GM12878 (cell line): ENCODE measurements around the gene CENPX. TPM values are rescaled to one million over a fixed set of nuclear protein-coding genes. Genes with fewer than 3 reads are reported as not detected.
A peak's percentile ranks its signal among the peaks of the same experiment; 100 is the strongest.

Experiments
- ATAC-seq: fragments of 200-7000 bp; cut with Tn5 transposase; 3 replicates; pipeline ENCODE4 v1.9.1; 2020; ENCODE audit warnings: mild to moderate bottlenecking, moderate library complexity
- BruUV-seq: library from RNA; stranded (reverse); fragments of 400-500 nt; replicated peaks from 2 replicates; lab custom pipeline; 2021; lab: Mats Ljungman, UMichigan
- CTCF ChIA-PET: fragments of 300-600 bp; sonication (Branson Sonifier 250); formaldehyde crosslinking; extraction: SDS; loops from one replicate; lab custom pipeline; 2021; ENCODE audit warnings: inconsistent platforms; lab: Yijun Ruan, JAX
- POLR2A ChIA-PET: fragments of 350-600 bp; formaldehyde crosslinking; extraction: SDS; loops from one replicate; lab custom pipeline; 2021; ENCODE audit warnings: inconsistent platforms; lab: Charles Lee
- RAD21 ChIA-PET: fragments of 300-600 bp; sonication (Branson Sonifier 250); formaldehyde crosslinking; loops from one replicate; lab custom pipeline; 2023; ENCODE audit warnings: antibody characterized with exemption; ENCODE audit not compliant: unreplicated experiment; lab: Charles Lee
- SMC1A ChIA-PET: fragments of 300-600 bp; sonication (Branson Sonifier 250); formaldehyde crosslinking; loops from one replicate; lab custom pipeline; 2023; ENCODE audit not compliant: unreplicated experiment, uncharacterized antibody; lab: Charles Lee
- DNase-seq: peaks from one replicate; pipeline ENCODE4 v3.0.0-alpha.2; 2011; ENCODE audit warnings: low read depth, low spot score
- FAIRE-seq: peaks from 3 replicates; lab custom pipeline; 2011; peaks lifted over from hg19 to GRCh38; lab: Jason Lieb, UNC
- H2AFZ ChIP-seq: 2 replicates; pipeline ENCODE4 v1.6.0; 2011; ENCODE audit warnings: low read depth, low read length, control low read depth; ENCODE audit not compliant: control insufficient read depth
- H3K27ac ChIP-seq: 2 replicates; pipeline ENCODE4 v1.5.1; 2011; ENCODE audit warnings: control low read depth; ENCODE audit not compliant: control insufficient read depth, insufficient read depth
- H3K27me3 ChIP-seq, 2 experiments: replicated peaks in 1 of 2; 2 replicates each; pipeline versions ENCODE4 v1.6.0 to v1.6.1; 2011; ENCODE audit warnings: low read length in 1 of 2; ENCODE audit not compliant: control insufficient read depth in 2 of 2, insufficient read depth in 2 of 2
- H3K36me3 ChIP-seq, 2 experiments: 2 replicates each; pipeline ENCODE4 v1.5.1; 2011; ENCODE audit warnings: low read length in 1 of 2; ENCODE audit not compliant: control insufficient read depth in 2 of 2, insufficient read depth in 2 of 2
- H3K4me1 ChIP-seq: 2 replicates; pipeline ENCODE4 v1.6.1; 2011; ENCODE audit warnings: mild to moderate bottlenecking, low read length, moderate library complexity, mixed read lengths; ENCODE audit not compliant: control insufficient read depth, insufficient read depth
- H3K4me2 ChIP-seq: 2 replicates; pipeline ENCODE4 v1.6.0; 2011; ENCODE audit warnings: control low read depth; ENCODE audit not compliant: control insufficient read depth, insufficient read depth
- H3K4me3 ChIP-seq: fragments of 200-600 bp; sonication (generic); 2 replicates; pipeline ENCODE4 v1.5.1; 2016
- H3K79me2 ChIP-seq: 2 replicates; pipeline ENCODE4 v1.6.0; 2011; ENCODE audit warnings: low read length; ENCODE audit not compliant: control insufficient read depth, insufficient read depth
- H3K9ac ChIP-seq: 2 replicates; pipeline ENCODE4 v1.8.0; 2011; ENCODE audit warnings: low read length, control low read depth, mixed read lengths; ENCODE audit not compliant: control insufficient read depth, insufficient read depth
- H3K9me3 ChIP-seq: replicated peaks from 3 replicates; pipeline ENCODE4 v1.5.1; 2011; ENCODE audit warnings: mild to moderate bottlenecking, low read length; ENCODE audit not compliant: control insufficient read depth, insufficient read depth
- H4K20me1 ChIP-seq: 2 replicates; pipeline ENCODE4 v1.6.0; 2011; ENCODE audit not compliant: control insufficient read depth, insufficient read depth
- MEF2A ChIP-seq: IDR thresholded peaks from 2 replicates; pipeline ENCODE4 v1.6.1; 2011; ENCODE audit warnings: low read depth, mild to moderate bottlenecking, low read length, moderate library complexity; ENCODE audit not compliant: insufficient read depth
- MEF2B ChIP-seq: fragments of 450-650 bp; IDR thresholded peaks from 2 replicates; pipeline ENCODE4 v1.6.1; 2018; ENCODE audit warnings: mild to moderate bottlenecking, moderate library complexity; ENCODE audit not compliant: partially characterized antibody, poor library complexity, severe bottlenecking
- POLR2A ChIP-seq: IDR thresholded peaks from 2 replicates; pipeline ENCODE4 v1.6.1; 2011; ENCODE audit warnings: low read depth, mild to moderate bottlenecking, low read length
- RB1 ChIP-seq: fragments of 450-650 bp; formaldehyde crosslinking; IDR thresholded peaks from 2 replicates; pipeline ENCODE4 v1.6.1; 2017; ENCODE audit warnings: mild to moderate bottlenecking, borderline replicate concordance
- TBL1XR1 ChIP-seq: IDR thresholded peaks from 2 replicates; pipeline ENCODE4 v1.6.1; 2012; ENCODE audit warnings: low read depth, low read length, improper control_type of control experiment
- WGBS: methylation state at CpG from one replicate; pipeline ENCODE4 v1.1.6; 2016; ENCODE audit warnings: low lambda C conversion rate; ENCODE audit not compliant: insufficient replicate concordance, insufficient coverage; ENCODE audit errors: missing lambda C conversion rate; 5-methylcytosine and 5-hydroxymethylcytosine counted together
- in situ Hi-C: fragments of 300-500 bp; cut with MboI; formaldehyde crosslinking; loops from 9 replicates; pipeline ENCODE4 v1.14.3; 2018; ENCODE audit warnings: mixed read lengths
- intact Hi-C: fragments of 100-400 bp; cut with micrococcal nuclease; formaldehyde crosslinking; loops from one replicate; pipeline ENCODE4 v1.14.2; 2022; ENCODE audit not compliant: unreplicated experiment
- polyA plus RNA-seq, 11 experiments: library from polyadenylated mRNA; depleted of rRNA in 4 of 11; unstranded in 6 of 11; stranded (reverse) in 5 of 11; fragments of >200 nt; fragmentation: Nextera tagmentation in 4 of 11; fragmentation: Illumina TruSeq in 1 of 11; extraction: Ambion mirVana in 4 of 11; extraction: Trizol in 1 of 11; gene quantifications; 1 replicate in 1 of 11; 2 replicates in 10 of 11; pipeline versions ENCODE4 v1.2.1 to v1.2.3, GENCODE V29; 2011 to 2016; ENCODE audit warnings: inconsistent platforms in 2 of 11, missing spikeins in 2 of 11, low read depth in 1 of 11
- total RNA-seq, 4 experiments: library from RNA; depleted of rRNA in 3 of 4; stranded (reverse); fragments of >200 nt in 3 of 4; fragmentation: Illumina TruSeq in 1 of 4; extraction: Trizol in 1 of 4; gene quantifications; 2 replicates each; pipeline versions ENCODE4 v1.2.1 to v1.2.3, GENCODE V29; 2013 to 2021
- TF ChIP-seq, protein P1 (sequence below): IDR thresholded peaks from 2 replicates; pipeline ENCODE4 v1.6.1; 2012; ENCODE audit warnings: low read length, inconsistent platforms

CENPX gene
- total and polyA plus RNA-seq, 10 of the 15 experiments (the other 5 are each of a cell fraction or from before 2014, with no cell fraction given), result 11.7 to 182 (median 71.9) TPM

DNA sequence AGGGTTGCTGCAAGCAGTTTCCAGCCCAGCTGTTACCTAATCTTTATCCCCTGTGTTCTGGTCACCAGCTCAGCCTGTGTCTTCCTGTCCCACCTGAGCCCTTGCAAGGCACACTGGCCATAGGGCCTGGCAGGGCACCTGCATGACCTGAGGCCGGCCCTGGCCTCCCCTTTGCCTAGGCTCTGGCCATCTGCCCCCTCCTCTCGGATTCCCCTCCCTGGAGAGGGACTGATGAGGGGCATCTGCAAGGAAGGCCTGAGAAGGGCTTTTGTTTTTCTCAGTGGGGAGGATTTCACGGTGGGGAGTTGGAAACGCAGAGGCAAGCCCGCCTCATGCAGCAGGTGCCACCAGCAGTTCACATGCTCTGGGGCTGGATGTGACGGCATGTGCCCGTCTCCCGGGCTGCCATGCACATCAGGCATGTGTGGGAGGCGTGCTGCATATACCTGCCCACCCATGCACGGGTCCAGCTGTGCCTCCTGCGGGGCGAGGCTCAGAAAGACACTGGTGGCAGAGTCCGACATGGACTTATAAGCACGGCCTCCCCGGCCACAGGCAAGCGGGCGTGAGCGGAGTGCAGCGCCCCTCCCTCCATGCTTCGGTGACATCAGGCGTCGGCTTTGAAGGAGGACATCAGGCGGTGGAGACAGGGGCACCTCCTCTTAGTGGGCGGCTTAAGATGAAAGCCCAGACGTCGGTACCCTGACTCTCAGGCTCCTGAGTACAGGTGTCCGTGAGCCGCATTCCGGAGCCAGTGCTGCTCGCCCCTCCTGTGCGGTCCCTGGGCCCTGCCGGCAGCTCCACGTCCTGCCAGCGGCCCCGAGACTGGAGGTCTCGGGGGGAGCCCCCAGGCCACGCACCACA, 28.7 kb downstream of the CENPX start:
- ChIA-PET RAD21 (no interaction called here), CTCF (no interaction called here), SMC1A (no interaction called here), POLR2A (no interaction called here)
- TF ChIP-seq TBL1XR1 (no peak), POLR2A (0 out of 2 replicates have a peak, but pooled peaks have one; percentile 31), RB1 (no peak), MEF2B (no peak), MEF2A (no peak)
- TF ChIP-seq, protein P1, sequence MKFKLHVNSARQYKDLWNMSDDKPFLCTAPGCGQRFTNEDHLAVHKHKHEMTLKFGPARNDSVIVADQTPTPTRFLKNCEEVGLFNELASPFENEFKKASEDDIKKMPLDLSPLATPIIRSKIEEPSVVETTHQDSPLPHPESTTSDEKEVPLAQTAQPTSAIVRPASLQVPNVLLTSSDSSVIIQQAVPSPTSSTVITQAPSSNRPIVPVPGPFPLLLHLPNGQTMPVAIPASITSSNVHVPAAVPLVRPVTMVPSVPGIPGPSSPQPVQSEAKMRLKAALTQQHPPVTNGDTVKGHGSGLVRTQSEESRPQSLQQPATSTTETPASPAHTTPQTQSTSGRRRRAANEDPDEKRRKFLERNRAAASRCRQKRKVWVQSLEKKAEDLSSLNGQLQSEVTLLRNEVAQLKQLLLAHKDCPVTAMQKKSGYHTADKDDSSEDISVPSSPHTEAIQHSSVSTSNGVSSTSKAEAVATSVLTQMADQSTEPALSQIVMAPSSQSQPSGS, result no peak
- DNase-seq (no peak), FAIRE-seq (no peak), ATAC-seq (no peak)
- in situ Hi-C loops, result no loop called here
- Histone ChIP-seq H3K4me1 (no peaks in the 10 kb centered on the region), H3K27ac (no peak overlapping the region), H3K79me2 (no peaks in the 10 kb centered on the region), H3K36me3 (peaks cover 0 to 3% of the 10 kb centered on the region in 2 experiments; a peak in 3 of 4 replicates), H3K9ac (no peak overlapping the region), H3K4me3 (no peak overlapping the region), H2AFZ (no peak overlapping the region), H3K27me3 (no peaks in the 10 kb centered on the region), H3K9me3 (no peaks in the 10 kb centered on the region), H3K4me2 (no peak overlapping the region), H4K20me1 (no peaks in the 10 kb centered on the region)
- BruUV-seq, result no TSS peak
- WGBS, result 93% methylated on average over 31 of the region's 37 CpGs
- intact Hi-C loops, result no loop called here
